Body of pancreas (tissue), 4 donors: ENCODE measurements around the gene ADRA1B.

Experiments
- CTCF ChIP-seq, 7 experiments: fragments of 450-650 bp in 4 of 7; fragments of 200-600 bp in 3 of 7; sonication (generic) in 3 of 7; IDR thresholded peaks; one replicate each; pipeline ENCODE4 v1.5.1; 2016 to 2019; ENCODE audit warnings: antibody characterized with exemption in 7 of 7
- POLR2A ChIP-seq, 3 donors: fragments of 450-650 bp; IDR thresholded peaks; one replicate each; pipeline ENCODE4 v1.6.1; 2016; ENCODE audit warnings: antibody characterized with exemption in 3 of 3, mild to moderate bottlenecking in 2 of 3

- no peak for TF ChIP-seq CTCF (IDR thresholded peaks at IDR 0.05)
- TF ChIP-seq POLR2A (IDR thresholded peaks at IDR 0.05) = no peak
Measured at GRCh38 chr5:159992566-159992965, 76.3 kb downstream of the ADRA1B start.
